ENCODE data around the gene STARD13. TPM values are rescaled to one million over a fixed set of nuclear protein-coding genes. Genes with fewer than 3 reads are reported as not detected.

The STARD13 gene
- total RNA-seq, 1 donor from 2014 or later = 23.6 TPM

- Mint-ChIP-seq H3K4me1 (no peaks in the 10 kb centered on the region), H3K9me3 (no peaks in the 10 kb centered on the region), H3K27ac (ENCODE audit: unreplicated experiment) (no peak overlapping the region), H3K36me3 (ENCODE audit: low read depth) (no peaks in the 10 kb centered on the region), H3K4me3 (no peak overlapping the region), H3K27me3 (ENCODE audit: low read depth) (no peaks in the 10 kb centered on the region)
- TF ChIP-seq CTCF (conservative IDR thresholded peaks at IDR 0.05) = no peak
- no peak for DNase-seq (ENCODE audit: low read depth, low spot score)
These were observed 205.6 kb downstream of the STARD13 start for GRCh38 chr13:33079960-33080359.

GRCh38 chr13:33078263-33078662, 207.3 kb downstream of the STARD13 start:
- no peaks in the 10 kb centered on the region for H3K27me3 Mint-ChIP-seq (ENCODE audit: low read depth)
- H3K4me3 Mint-ChIP-seq = no peak overlapping the region
- H3K4me1 Mint-ChIP-seq = no peaks in the 10 kb centered on the region
- no peak overlapping the region for H3K27ac Mint-ChIP-seq (ENCODE audit: unreplicated experiment)
- TF ChIP-seq CTCF (conservative IDR thresholded peaks at IDR 0.05) = no peak
- H3K9me3 Mint-ChIP-seq = no peaks in the 10 kb centered on the region
- H3K36me3 Mint-ChIP-seq (ENCODE audit: low read depth) = no peaks in the 10 kb centered on the region
- no peak for DNase-seq (ENCODE audit: low read depth, low spot score)

- no peaks in the 10 kb centered on the region for H3K4me1 Mint-ChIP-seq
- no peak overlapping the region for H3K4me3 Mint-ChIP-seq
- DNase-seq (ENCODE audit: low read depth, low spot score) = no peak
- no peak for TF ChIP-seq CTCF (conservative IDR thresholded peaks at IDR 0.05)
- no peak overlapping the region for H3K27ac Mint-ChIP-seq (ENCODE audit: unreplicated experiment)
- H3K36me3 Mint-ChIP-seq (ENCODE audit: low read depth) = no peaks in the 10 kb centered on the region
- no peaks in the 10 kb centered on the region for H3K9me3 Mint-ChIP-seq
- H3K27me3 Mint-ChIP-seq (ENCODE audit: low read depth) = no peaks in the 10 kb centered on the region
These were observed 209.3 kb downstream of the STARD13 start for GRCh38 chr13:33076001-33076992.

- no peaks in the 10 kb centered on the region for H3K9me3 Mint-ChIP-seq
- H3K27me3 Mint-ChIP-seq (ENCODE audit: low read depth) = no peaks in the 10 kb centered on the region
- no peaks in the 10 kb centered on the region for H3K36me3 Mint-ChIP-seq (ENCODE audit: low read depth)
- DNase-seq (ENCODE audit: low read depth, low spot score) = no peak
- no peak for TF ChIP-seq CTCF (conservative IDR thresholded peaks at IDR 0.05)
- H3K4me1 Mint-ChIP-seq = no peaks in the 10 kb centered on the region
- H3K27ac Mint-ChIP-seq (ENCODE audit: unreplicated experiment) = no peak overlapping the region
- no peak overlapping the region for H3K4me3 Mint-ChIP-seq
These were observed 212.2 kb downstream of the STARD13 start for GRCh38 chr13:33073338-33073737.

- Mint-ChIP-seq H3K27me3 (ENCODE audit: low read depth) (no peaks in the 10 kb centered on the region), H3K36me3 (ENCODE audit: low read depth) (no peaks in the 10 kb centered on the region), H3K9me3 (no peaks in the 10 kb centered on the region), H3K4me3 (no peak overlapping the region), H3K27ac (ENCODE audit: unreplicated experiment) (no peak overlapping the region), H3K4me1 (no peaks in the 10 kb centered on the region)
- no peak for DNase-seq (ENCODE audit: low read depth, low spot score)
- no peak for TF ChIP-seq CTCF (conservative IDR thresholded peaks at IDR 0.05)
These were observed 212.8 kb downstream of the STARD13 start for GRCh38 chr13:33072759-33073158.
